ENCODE results near the gene CNTN5.

- TF ChIP-seq CTCF (optimal IDR thresholded peaks at IDR 0.05 in 1 of 3, IDR thresholded peaks at IDR 0.05 in 1 of 3, conservative IDR thresholded peaks at IDR 0.05 in 1 of 3; ENCODE audit: extremely low read depth in 1 of 3, insufficient read depth in 2 of 3, low read length in 3 of 3) (no peak), EZH2 (IDR thresholded peaks at IDR 0.05; ENCODE audit: low read length) (no peak)
Measured at GRCh38 chr11:99079576-99079975, 58.8 kb downstream of the CNTN5 start.
